ENCODE data around the gene CNBD2. TPM values are rescaled to one million over a fixed set of nuclear protein-coding genes. Genes with fewer than 3 reads are reported as not detected.

The CNBD2 gene
- total RNA-seq, 2 donors from 2014 or later = 8.0 to 23.4 TPM

DNA sequence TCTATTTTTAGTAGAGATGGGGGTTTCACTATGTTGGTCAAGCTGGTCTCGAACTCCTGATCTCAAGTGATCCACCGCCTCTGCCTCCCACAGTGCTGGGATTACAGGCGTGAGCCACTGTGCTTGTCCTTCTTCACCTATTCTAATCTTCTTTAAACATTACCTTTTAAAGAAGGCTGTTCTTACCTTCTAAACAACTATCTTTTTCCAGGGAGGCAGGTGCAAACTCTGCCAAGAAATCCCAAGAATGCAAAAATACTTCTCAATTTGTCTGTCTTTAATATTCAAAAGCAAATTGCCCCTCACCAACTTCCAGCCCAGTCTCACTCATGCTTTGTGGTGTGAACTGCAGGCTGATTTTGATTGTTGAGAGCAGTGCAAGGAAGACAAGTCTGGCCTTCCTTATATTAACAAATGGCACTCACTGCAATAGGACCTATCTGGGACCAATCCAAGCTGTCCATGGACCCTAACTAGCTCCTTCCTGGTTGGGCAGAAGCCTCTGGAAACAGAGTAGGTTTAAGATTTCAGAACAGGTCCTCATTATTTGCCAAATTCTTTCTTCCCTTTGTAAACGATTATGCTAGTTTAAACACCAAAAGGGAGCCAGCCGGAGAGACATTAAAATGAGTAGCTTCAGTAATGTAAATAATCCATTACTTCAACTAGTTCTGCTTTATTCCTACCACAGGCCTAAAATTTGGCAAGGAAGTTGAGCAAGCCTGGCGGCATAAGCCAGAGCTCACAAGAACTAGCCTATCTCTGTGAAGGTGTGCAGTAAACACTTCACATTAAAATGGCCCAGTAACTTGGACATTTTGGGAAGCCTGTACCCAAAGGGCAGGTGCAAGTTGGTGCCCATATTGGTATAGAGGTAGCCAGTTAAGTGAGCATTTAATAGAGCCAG is 15.7 kb upstream of the CNBD2 start:
- no peaks in the 10 kb centered on the region for H3K9me3 ChIP-seq
- 23 to 31% methylated on average over 6 of the region's 6 CpGs for WGBS, 2 donors
- peak overlapping the region; percentile 96 to 99 (median 98) for H3K27ac ChIP-seq
- H3K4me3 ChIP-seq = peak overlapping the region; percentile 87 to 100
- DNase-seq (peak in 1 of 4 donors; percentile 24), ATAC-seq (no peak)
- H3K36me3 ChIP-seq (replicated peaks in 1 of 2; ENCODE audit: insufficient read depth in 1 of 2, low read depth in 2 of 2) = no peaks in the 10 kb centered on the region
- TF ChIP-seq CTCF (IDR thresholded peaks at IDR 0.05) (no peak), POLR2A (IDR thresholded peaks at IDR 0.05) (peak in 1 of 3 donors; percentile 8)
- intact Hi-C loops (cut with DNase I) = no loop called here
- H3K4me1 ChIP-seq = peaks cover 29% of the 10 kb centered on the region
- H3K27me3 ChIP-seq = no peaks in the 10 kb centered on the region

DNA sequence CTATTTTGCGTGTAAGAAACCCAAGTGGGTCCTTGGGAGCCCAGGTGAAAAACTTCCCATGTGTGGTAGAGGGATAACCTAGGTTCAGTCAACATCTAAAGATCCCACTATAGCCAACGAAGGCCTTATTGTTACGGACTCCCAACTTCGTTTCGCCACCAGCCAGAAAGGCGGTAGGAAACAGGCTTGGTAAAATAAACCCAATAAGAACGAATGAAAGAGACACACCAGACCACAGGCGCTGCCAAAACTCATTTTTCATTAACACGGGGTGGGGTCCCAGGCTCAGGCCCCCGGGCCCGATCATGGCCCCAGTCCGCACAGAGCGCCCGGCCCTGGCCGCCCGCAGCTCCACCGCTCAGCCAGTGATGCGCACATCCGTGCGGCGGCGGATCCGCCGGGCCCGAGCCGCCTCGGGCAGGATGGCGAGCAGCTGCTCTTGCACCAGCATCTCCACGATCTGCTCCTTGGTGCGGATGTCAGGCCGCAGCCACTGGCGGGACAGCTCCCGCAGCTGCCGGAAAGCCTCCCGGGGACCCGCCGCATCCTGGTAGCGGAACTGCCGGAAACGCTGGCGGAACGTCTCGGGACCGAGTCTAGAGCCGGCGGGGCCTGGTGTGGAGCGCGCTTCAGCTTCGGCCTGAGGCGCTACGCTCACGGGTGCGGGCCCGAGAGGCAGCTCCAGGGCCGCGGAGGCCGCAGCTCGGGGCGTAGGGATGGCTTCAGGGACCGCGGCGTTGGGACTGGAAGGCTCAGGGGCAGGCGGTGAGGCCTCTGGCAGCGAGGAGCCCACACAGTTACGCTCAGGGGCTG is 14.8 kb upstream of the CNBD2 start:
- Histone ChIP-seq H3K36me3 (replicated peaks in 1 of 2; ENCODE audit: insufficient read depth in 1 of 2, low read depth in 2 of 2) (no peaks in the 10 kb centered on the region), H3K4me3 (peak overlapping the region; percentile 87 to 100), H3K9me3 (no peaks in the 10 kb centered on the region), H3K27ac (peak overlapping the region; percentile 96 to 99 (median 98)), H3K4me1 (peaks cover 29% of the 10 kb centered on the region), H3K27me3 (no peaks in the 10 kb centered on the region)
- peak; percentile 31 for ATAC-seq
- WGBS, 2 donors = 0 to 1% methylated on average over 9 to 65 of the region's 65 CpGs
- intact Hi-C loops (cut with DNase I) = no loop called here
- TF ChIP-seq POLR2A (IDR thresholded peaks at IDR 0.05) (no peak), CTCF (IDR thresholded peaks at IDR 0.05) (no peak)
- DNase-seq = peak; percentile 49 to 57 (median 56)

- DNase-seq (peak; percentile 96 to 98 (median 96)), ATAC-seq (peak; percentile 92)
- no peaks in the 10 kb centered on the region for H3K27me3 ChIP-seq
- H3K27ac ChIP-seq = peak within 1 kb of the TSS; percentile 96 to 99 (median 98)
- WGBS, 2 donors = 0% methylated on average over 76 of the region's 76 CpGs; no CpG with 5 or more reads in 1 of the 2 donors
- H3K4me1 ChIP-seq = peaks cover 29% of the 10 kb centered on the region
- H3K36me3 ChIP-seq (replicated peaks in 1 of 2; ENCODE audit: insufficient read depth in 1 of 2, low read depth in 2 of 2) = no peaks in the 10 kb centered on the region
- H3K4me3 ChIP-seq = peak within 1 kb of the TSS; percentile 87 to 100
- intact Hi-C loops (cut with DNase I) = no loop called here
- H3K9me3 ChIP-seq = no peaks in the 10 kb centered on the region
- peak; percentile 88 to 98 (median 98) for TF ChIP-seq POLR2A (IDR thresholded peaks at IDR 0.05)
- TF ChIP-seq CTCF (IDR thresholded peaks at IDR 0.05) = peak; percentile 95 to 100 (median 98)
These were observed 14.0 kb upstream of the CNBD2 start, which contains the start of gene SCAND1 for GRCh38 chr20:35954200-35954906. SCAND1 (minus strand) TSS chr20:35954502; CDS start chr20:35954284, 218 bp downstream.

DNA sequence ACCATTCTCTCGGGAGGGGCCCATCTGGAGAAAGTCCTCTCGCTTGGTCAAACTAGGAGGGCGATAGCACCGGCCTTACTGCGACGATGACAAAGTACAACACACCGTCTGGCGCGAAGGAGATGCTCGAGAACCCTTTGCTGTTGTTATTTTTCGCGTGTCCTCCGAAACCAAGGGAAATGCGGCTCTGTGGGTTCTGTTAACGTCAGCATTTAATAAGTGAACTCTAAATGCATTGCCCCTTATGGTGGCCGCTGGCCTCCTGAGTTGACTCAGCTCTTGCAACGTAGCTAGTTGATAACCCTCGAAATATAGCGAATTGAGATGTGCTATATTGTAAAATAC is 13.5 kb upstream of the CNBD2 start:
- Histone ChIP-seq H3K9me3 (no peaks in the 10 kb centered on the region), H3K27me3 (no peaks in the 10 kb centered on the region), H3K27ac (peak overlapping the region; percentile 96 to 99 (median 98)), H3K4me1 (peaks cover 29% of the 10 kb centered on the region), H3K4me3 (peak overlapping the region; percentile 39 to 61), H3K36me3 (replicated peaks in 1 of 2; ENCODE audit: insufficient read depth in 1 of 2, low read depth in 2 of 2) (no peaks in the 10 kb centered on the region)
- TF ChIP-seq CTCF (IDR thresholded peaks at IDR 0.05) (no peak), POLR2A (IDR thresholded peaks at IDR 0.05) (no peak)
- WGBS, 2 donors = 0 to 1% methylated on average over 12 to 19 of the region's 19 CpGs
- intact Hi-C loops (cut with DNase I) = no loop called here
- DNase-seq = peak in 1 of 4 donors; percentile 47
- peak; percentile 0 for ATAC-seq
